ENCODE results near the gene RTP4. TPM values are rescaled to one million over a fixed set of nuclear protein-coding genes. Genes with fewer than 3 reads are reported as not detected.

The RTP4 gene
- total RNA-seq, 4 donors from 2014 or later, result 0.42 to 1.3 TPM; not detected in 2

DNA sequence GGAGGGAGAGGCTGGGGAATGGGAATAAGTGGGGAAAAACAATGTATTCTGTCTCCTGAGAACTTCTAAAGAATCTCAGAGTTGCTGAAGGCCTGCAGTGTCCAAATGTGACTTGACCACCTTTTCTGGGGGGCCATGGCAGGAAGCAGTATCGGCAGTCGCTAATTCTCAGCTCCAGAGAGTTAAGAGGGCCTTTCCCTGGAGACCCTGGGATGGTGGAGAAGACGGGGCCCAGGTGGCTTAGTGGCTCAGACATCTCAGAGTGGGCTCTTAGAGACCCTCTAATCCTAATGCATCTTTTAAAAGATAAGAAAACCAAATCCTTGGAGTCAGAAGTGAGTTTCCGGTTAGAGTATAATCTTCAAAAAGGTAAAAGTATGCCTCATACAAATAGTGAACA lies 15.1 kb downstream of the RTP4 start:
- H3K27me3 ChIP-seq, result no peaks in the 10 kb centered on the region
- no peaks in the 10 kb centered on the region for H3K4me1 ChIP-seq
- DNase-seq (ENCODE audit: low spot score in 2 of 2), result no peak
- H3K36me3 ChIP-seq, result no peaks in the 10 kb centered on the region
- TF ChIP-seq CTCF (IDR thresholded peaks at IDR 0.05), result no peak
- TF ChIP-seq POLR2AphosphoS5 (IDR thresholded peaks at IDR 0.05), result no peak
- no peak for TF ChIP-seq EP300 (IDR thresholded peaks at IDR 0.05)
- TF ChIP-seq POLR2A (IDR thresholded peaks at IDR 0.05), result no peak
- H3K4me3 ChIP-seq, result no peak overlapping the region
- H3K9me3 ChIP-seq, result no peaks in the 10 kb centered on the region
- WGBS, result 82% methylated on average over 4 of the region's 4 CpGs
- no peak overlapping the region for H3K27ac ChIP-seq

GRCh38 chr3:187385296-187385695 lies 17.1 kb downstream of the RTP4 start:
- TF ChIP-seq POLR2A (IDR thresholded peaks at IDR 0.05), result no peak
- no peak for TF ChIP-seq POLR2AphosphoS5 (IDR thresholded peaks at IDR 0.05)
- TF ChIP-seq EP300 (IDR thresholded peaks at IDR 0.05), result no peak
- no peak for TF ChIP-seq CTCF (IDR thresholded peaks at IDR 0.05)
- Histone ChIP-seq H3K4me3 (no peak overlapping the region), H3K4me1 (no peaks in the 10 kb centered on the region), H3K27me3 (no peaks in the 10 kb centered on the region), H3K36me3 (no peaks in the 10 kb centered on the region), H3K9me3 (no peaks in the 10 kb centered on the region), H3K27ac (no peak overlapping the region)
- WGBS, result 55% methylated on average over 1 of the region's 1 CpG
- DNase-seq (ENCODE audit: low spot score in 2 of 2), result no peak

DNA sequence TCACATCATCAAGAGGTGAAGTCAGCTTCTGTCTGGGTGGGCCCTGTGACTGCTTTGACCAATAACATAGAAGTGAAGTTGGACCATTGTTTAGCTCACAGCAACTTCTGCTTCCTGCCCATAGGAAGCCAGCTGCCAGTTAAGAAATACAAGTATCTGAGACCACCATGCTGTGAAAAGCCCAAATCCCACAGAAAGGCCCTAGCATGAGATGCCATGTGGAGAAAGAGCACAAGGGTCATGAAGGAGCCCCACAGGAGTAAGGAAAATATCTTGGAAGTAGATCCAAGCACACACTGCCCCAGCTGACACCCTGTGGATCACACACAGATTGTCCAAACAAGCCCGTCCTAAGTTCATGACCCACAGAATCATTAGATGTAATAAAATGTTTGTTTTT lies 28.5 kb downstream of the RTP4 start:
- H3K4me1 ChIP-seq, result no peaks in the 10 kb centered on the region
- H3K27me3 ChIP-seq, result peaks cover 2% of the 10 kb centered on the region
- 72% methylated on average over 1 of the region's 1 CpG for WGBS
- TF ChIP-seq CTCF (IDR thresholded peaks at IDR 0.05), result no peak
- DNase-seq (ENCODE audit: low spot score in 2 of 2), result no peak
- no peak overlapping the region for H3K4me3 ChIP-seq
- H3K36me3 ChIP-seq, result no peaks in the 10 kb centered on the region
- no peaks in the 10 kb centered on the region for H3K9me3 ChIP-seq
- H3K27ac ChIP-seq, result no peak overlapping the region

DNA sequence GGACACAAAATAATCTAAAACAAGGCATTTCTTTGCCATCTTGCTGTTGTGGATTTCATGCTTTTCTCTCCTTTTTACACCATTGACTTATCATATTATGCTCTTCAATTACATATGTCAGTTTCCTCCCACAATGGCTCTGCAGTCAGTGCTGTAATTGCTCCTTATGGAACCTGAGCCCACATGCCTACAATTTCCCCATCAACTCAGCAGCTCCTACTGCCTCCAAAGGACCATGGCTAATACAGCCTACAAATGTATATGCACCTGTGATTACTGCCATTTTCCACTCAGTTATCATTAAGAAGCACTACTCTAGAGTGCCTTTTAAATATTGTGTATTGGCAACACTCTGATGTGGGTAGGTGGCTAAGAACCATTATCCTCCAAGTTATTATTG lies 30.8 kb downstream of the RTP4 start:
- no peaks in the 10 kb centered on the region for H3K36me3 ChIP-seq
- H3K9me3 ChIP-seq, result no peaks in the 10 kb centered on the region
- no peak overlapping the region for H3K27ac ChIP-seq
- peaks cover under 1% of the 10 kb centered on the region for H3K4me1 ChIP-seq
- TF ChIP-seq EP300 (IDR thresholded peaks at IDR 0.05) (no peak), CTCF (IDR thresholded peaks at IDR 0.05) (no peak), POLR2AphosphoS5 (IDR thresholded peaks at IDR 0.05) (no peak), POLR2A (IDR thresholded peaks at IDR 0.05) (no peak)
- no peak overlapping the region for H3K4me3 ChIP-seq
- no peak for DNase-seq (ENCODE audit: low spot score in 2 of 2)
- H3K27me3 ChIP-seq, result peaks cover 2% of the 10 kb centered on the region

- Histone ChIP-seq H3K27ac (no peak overlapping the region), H3K4me1 (peaks cover 3% of the 10 kb centered on the region), H3K36me3 (no peaks in the 10 kb centered on the region), H3K9me3 (no peaks in the 10 kb centered on the region), H3K27me3 (peaks cover 2% of the 10 kb centered on the region), H3K4me3 (no peak overlapping the region)
- 67% methylated on average over 3 of the region's 3 CpGs for WGBS
- no peak for TF ChIP-seq EP300 (IDR thresholded peaks at IDR 0.05)
- TF ChIP-seq POLR2A (IDR thresholded peaks at IDR 0.05), result no peak
- TF ChIP-seq POLR2AphosphoS5 (IDR thresholded peaks at IDR 0.05), result no peak
- TF ChIP-seq CTCF (IDR thresholded peaks at IDR 0.05), result no peak
- DNase-seq (ENCODE audit: low spot score in 2 of 2), result no peak
Observed at GRCh38 chr3:187400756-187401155, 32.6 kb downstream of the RTP4 start.

All from suprapubic skin (tissue), 4 donors.